WTC11 (cell line): ENCODE results near the gene LAMTOR1. TPM values are rescaled to one million over a fixed set of nuclear protein-coding genes. Genes with fewer than 3 reads are reported as not detected.

Source experiments
- ATAC-seq: fragments of 200-7000 bp; cut with Tn5 transposase; 2 replicates; pipeline ENCODE4 v1.10.0; 2021; ENCODE audit warnings: mild to moderate bottlenecking, moderate library complexity
- CTCF ChIA-PET: fragments of 300-600 bp; sonication (Branson Sonifier 250); formaldehyde crosslinking; loops from one replicate; lab custom pipeline; 2021; ENCODE audit warnings: antibody characterized with exemption; lab: Charles Lee
- POLR2A ChIA-PET: fragments of 350-600 bp; sonication (Branson Sonifier 250); formaldehyde crosslinking; loops from one replicate; lab custom pipeline; 2021; ENCODE audit warnings: antibody characterized with exemption; lab: Charles Lee
- DNase-seq: peaks from one replicate; pipeline ENCODE4 v3.0.0; 2021; ENCODE audit warnings: low spot score
- H3K27ac Mint-ChIP-seq: 2 replicates; pipeline ENCODE4 v1.8.0; 2021; ENCODE audit warnings: mixed read lengths
- H3K27me3 Mint-ChIP-seq: 2 replicates; pipeline ENCODE4 v1.8.0; 2021; ENCODE audit warnings: low read depth, mild to moderate bottlenecking, moderate library complexity, mixed read lengths
- H3K36me3 Mint-ChIP-seq: 2 replicates; pipeline ENCODE4 v1.8.0; 2021; ENCODE audit warnings: mixed read lengths
- H3K4me1 Mint-ChIP-seq: 2 replicates; pipeline ENCODE4 v1.8.0; 2022; ENCODE audit warnings: mixed read lengths
- H3K4me3 Mint-ChIP-seq: 2 replicates; pipeline ENCODE4 v1.8.0; 2021; ENCODE audit warnings: mild to moderate bottlenecking, moderate library complexity, mixed read lengths
- H3K9me3 Mint-ChIP-seq: 2 replicates; pipeline ENCODE4 v1.8.0; 2021; ENCODE audit warnings: mixed read lengths
- ATF1 ChIP-seq: sonication (generic); formaldehyde crosslinking; IDR thresholded peaks from 2 replicates; pipeline ENCODE4 v1.8.1; 2023; ENCODE audit warnings: mild to moderate bottlenecking, moderate library complexity, missing genetic modification reagents
- CREB1 ChIP-seq: sonication (generic); formaldehyde crosslinking; IDR thresholded peaks from 2 replicates; pipeline ENCODE4 v1.8.0; 2023; ENCODE audit warnings: mild to moderate bottlenecking, missing genetic modification reagents
- EMX1 ChIP-seq: fragments of 250-450 bp; sonication (Bioruptor Pico); IDR thresholded peaks from 2 replicates; pipeline ENCODE4 v1.8.0; 2021; ENCODE audit warnings: mild to moderate bottlenecking
- FOXK1 ChIP-seq: sonication (generic); formaldehyde crosslinking; IDR thresholded peaks from 2 replicates; pipeline ENCODE4 v1.8.0; 2022; ENCODE audit warnings: mild to moderate bottlenecking, moderate library complexity, missing genetic modification reagents
- GABPB1 ChIP-seq: sonication (generic); formaldehyde crosslinking; IDR thresholded peaks from 2 replicates; pipeline ENCODE4 v1.8.1; 2023; ENCODE audit warnings: mild to moderate bottlenecking, missing genetic modification reagents
- GTF2I ChIP-seq: fragments of 250-450 bp; sonication (Bioruptor Pico); conservative IDR thresholded peaks from 2 replicates; pipeline ENCODE4 v1.4.0; 2021; ENCODE audit warnings: mild to moderate bottlenecking
- HMGA2 ChIP-seq: fragments of 250-450 bp; sonication (Bioruptor Pico); IDR thresholded peaks from 2 replicates; pipeline ENCODE4 v1.4.0; 2021; ENCODE audit warnings: mild to moderate bottlenecking, moderate library complexity
- NR3C1 ChIP-seq: sonication (generic); formaldehyde crosslinking; conservative IDR thresholded peaks from 2 replicates; pipeline ENCODE4 v1.8.1; 2023; ENCODE audit warnings: low read depth, mild to moderate bottlenecking, missing genetic modification reagents
- RORB ChIP-seq: fragments of 250-450 bp; sonication (Bioruptor Pico); IDR thresholded peaks from 2 replicates; pipeline ENCODE4 v1.9.0; 2021; ENCODE audit warnings: mild to moderate bottlenecking
- SOX15 ChIP-seq: fragments of 250-450 bp; sonication (Bioruptor Pico); IDR thresholded peaks from 2 replicates; pipeline ENCODE4 v1.9.0; 2021; ENCODE audit warnings: mild to moderate bottlenecking
- ZNF121 ChIP-seq: sonication (generic); formaldehyde crosslinking; IDR thresholded peaks from 2 replicates; pipeline ENCODE4 v1.8.0; 2023; ENCODE audit warnings: missing genetic modification reagents
- ZNF219 ChIP-seq: sonication (generic); formaldehyde crosslinking; IDR thresholded peaks from 2 replicates; pipeline ENCODE4 v1.8.0; 2023; ENCODE audit warnings: missing genetic modification reagents, mild to moderate bottlenecking, borderline replicate concordance
- ZNF317 ChIP-seq: sonication (generic); formaldehyde crosslinking; IDR thresholded peaks from 2 replicates; pipeline ENCODE4 v1.8.1; 2023; ENCODE audit warnings: low read depth, mild to moderate bottlenecking, moderate library complexity, missing genetic modification reagents, borderline replicate concordance
- ZNF396 ChIP-seq: fragments of 250-450 bp; sonication (Bioruptor Pico); IDR thresholded peaks from 2 replicates; pipeline ENCODE4 v1.8.0; 2021; ENCODE audit warnings: mild to moderate bottlenecking, moderate library complexity, borderline replicate concordance
- total RNA-seq: library from RNA; stranded (reverse); gene quantifications from 3 replicates; pipeline ENCODE4 v1.2.3, GENCODE V29; 2021
- TF ChIP-seq, protein P1 (sequence below): sonication (generic); formaldehyde crosslinking; IDR thresholded peaks from 2 replicates; pipeline ENCODE4 v1.8.1; 2023; ENCODE audit warnings: mild to moderate bottlenecking, missing genetic modification reagents
- TF ChIP-seq, protein P2 (sequence below): sonication (generic); formaldehyde crosslinking; IDR thresholded peaks from 2 replicates; pipeline ENCODE4 v1.8.0; 2023; ENCODE audit warnings: mild to moderate bottlenecking, missing genetic modification reagents
- TF ChIP-seq, protein P3 (sequence below): fragments of 250-450 bp; sonication (Bioruptor Pico); IDR thresholded peaks from 2 replicates; pipeline ENCODE4 v2.1.2; 2022; ENCODE audit warnings: mild to moderate bottlenecking, moderate library complexity
- TF ChIP-seq, protein P4 (sequence below): sonication (generic); formaldehyde crosslinking; IDR thresholded peaks from 2 replicates; pipeline ENCODE4 v1.8.0; 2022; ENCODE audit warnings: mild to moderate bottlenecking, missing genetic modification reagents
- TF ChIP-seq, protein P5 (sequence below): sonication (generic); formaldehyde crosslinking; IDR thresholded peaks from 2 replicates; pipeline ENCODE4 v1.8.0; 2023; ENCODE audit warnings: missing genetic modification reagents, mild to moderate bottlenecking, borderline replicate concordance

The LAMTOR1 gene
- total RNA-seq, 1 experiment from 2014 or later = 79.4 TPM

DNA sequence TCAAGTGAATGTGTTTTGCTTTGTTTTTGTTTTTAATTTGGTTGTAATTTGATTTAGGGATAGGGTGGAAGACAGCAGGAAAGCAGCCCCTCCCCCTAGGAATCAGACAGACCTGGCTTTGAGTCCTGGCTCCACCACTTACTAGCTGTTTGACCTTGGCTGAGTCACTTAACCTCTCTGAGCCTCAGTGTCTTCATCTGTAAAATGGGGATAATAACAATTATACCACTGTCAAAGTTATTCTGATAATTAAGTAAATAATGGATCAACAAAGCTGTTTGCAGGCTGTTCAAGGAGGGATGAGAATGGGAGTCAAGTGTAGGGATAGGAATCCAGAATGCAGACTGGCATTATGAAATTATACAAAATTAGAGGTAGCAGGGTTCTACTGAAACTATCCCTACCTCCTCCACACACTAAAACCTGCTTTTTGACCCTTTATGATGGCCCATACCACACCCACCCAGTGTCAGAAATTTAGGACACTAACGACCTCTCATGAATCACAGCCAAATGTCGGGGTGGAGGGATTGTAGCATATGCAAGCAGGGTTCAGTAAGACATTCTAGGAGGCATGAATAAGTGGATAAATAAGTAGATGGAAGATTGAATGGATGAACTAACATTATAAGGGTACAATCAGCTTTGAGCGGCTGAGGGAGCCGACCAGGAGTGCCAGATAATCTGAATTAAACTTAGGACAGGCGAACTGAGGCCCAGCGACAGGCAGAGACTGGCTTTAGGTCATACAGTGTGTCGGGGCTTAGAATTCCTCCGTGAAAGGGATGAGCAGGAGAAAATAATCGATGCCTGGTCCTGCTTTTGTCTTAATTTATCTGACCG, 8.4 kb upstream of the LAMTOR1 start:
- TF ChIP-seq GTF2I (CRISPR knock-in tag) = no peak
- TF ChIP-seq, protein P1, sequence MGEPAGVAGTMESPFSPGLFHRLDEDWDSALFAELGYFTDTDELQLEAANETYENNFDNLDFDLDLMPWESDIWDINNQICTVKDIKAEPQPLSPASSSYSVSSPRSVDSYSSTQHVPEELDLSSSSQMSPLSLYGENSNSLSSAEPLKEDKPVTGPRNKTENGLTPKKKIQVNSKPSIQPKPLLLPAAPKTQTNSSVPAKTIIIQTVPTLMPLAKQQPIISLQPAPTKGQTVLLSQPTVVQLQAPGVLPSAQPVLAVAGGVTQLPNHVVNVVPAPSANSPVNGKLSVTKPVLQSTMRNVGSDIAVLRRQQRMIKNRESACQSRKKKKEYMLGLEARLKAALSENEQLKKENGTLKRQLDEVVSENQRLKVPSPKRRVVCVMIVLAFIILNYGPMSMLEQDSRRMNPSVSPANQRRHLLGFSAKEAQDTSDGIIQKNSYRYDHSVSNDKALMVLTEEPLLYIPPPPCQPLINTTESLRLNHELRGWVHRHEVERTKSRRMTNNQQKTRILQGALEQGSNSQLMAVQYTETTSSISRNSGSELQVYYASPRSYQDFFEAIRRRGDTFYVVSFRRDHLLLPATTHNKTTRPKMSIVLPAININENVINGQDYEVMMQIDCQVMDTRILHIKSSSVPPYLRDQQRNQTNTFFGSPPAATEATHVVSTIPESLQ (CRISPR knock-in tag) = no peak
- peaks cover 31% of the 10 kb centered on the region for H3K27me3 Mint-ChIP-seq
- peaks cover 16% of the 10 kb centered on the region for H3K4me1 Mint-ChIP-seq
- H3K27ac Mint-ChIP-seq = peak overlapping the region; percentile 99
- H3K4me3 Mint-ChIP-seq = peak overlapping the region; percentile 93
- no peak for DNase-seq
- peaks cover 8% of the 10 kb centered on the region for H3K9me3 Mint-ChIP-seq
- ChIA-PET POLR2A (interaction anchor here (0.6 to 1.0 kb wide), 3 partner anchors 30 to 112 kb away, joined by 3 read pairs; no protein-coding TSS in a partner anchor), CTCF (interaction anchor here (0.6 to 1.2 kb wide), 3 partner anchors 87 to 320 kb away, joined by 3 to 9 read pairs (median 4); no protein-coding TSS in a partner anchor)
- peaks cover 2% of the 10 kb centered on the region; the same call in 1 of the 2 replicates for H3K36me3 Mint-ChIP-seq
- peak; percentile 0; the same call in 1 of the 2 replicates for ATAC-seq

DNA sequence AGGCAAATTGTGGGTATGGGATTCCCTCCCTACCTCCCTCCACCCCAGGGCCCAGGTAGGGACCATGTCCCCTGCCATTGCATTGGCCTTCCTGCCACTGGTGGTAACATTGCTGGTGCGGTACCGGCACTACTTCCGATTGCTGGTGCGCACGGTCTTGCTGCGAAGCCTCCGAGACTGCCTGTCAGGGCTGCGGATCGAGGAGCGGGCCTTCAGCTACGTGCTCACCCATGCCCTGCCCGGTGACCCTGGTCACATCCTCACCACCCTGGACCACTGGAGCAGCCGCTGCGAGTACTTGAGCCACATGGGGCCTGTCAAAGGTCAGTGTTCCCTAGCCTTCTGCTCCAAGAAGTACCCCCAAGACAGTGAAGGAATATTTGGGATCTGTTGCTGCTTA, 2.8 kb upstream of the LAMTOR1 start, which contains the start of gene TOMT:
Gene TOMT (plus strand): TSS at position 37 of the 400 bp plus-strand sequence. CDS start 28 bp downstream, at position 65.
- Mint-ChIP-seq H3K27me3 (no peaks in the 10 kb centered on the region), H3K9me3 (no peaks in the 10 kb centered on the region), H3K4me3 (no peak within 1 kb of the TSS), H3K4me1 (peaks cover 27% of the 10 kb centered on the region), H3K27ac (no peak within 1 kb of the TSS), H3K36me3 (peaks cover 2% of the 10 kb centered on the region; the same call in 1 of the 2 replicates)
- DNase-seq = no peak
- TF ChIP-seq, protein P2, sequence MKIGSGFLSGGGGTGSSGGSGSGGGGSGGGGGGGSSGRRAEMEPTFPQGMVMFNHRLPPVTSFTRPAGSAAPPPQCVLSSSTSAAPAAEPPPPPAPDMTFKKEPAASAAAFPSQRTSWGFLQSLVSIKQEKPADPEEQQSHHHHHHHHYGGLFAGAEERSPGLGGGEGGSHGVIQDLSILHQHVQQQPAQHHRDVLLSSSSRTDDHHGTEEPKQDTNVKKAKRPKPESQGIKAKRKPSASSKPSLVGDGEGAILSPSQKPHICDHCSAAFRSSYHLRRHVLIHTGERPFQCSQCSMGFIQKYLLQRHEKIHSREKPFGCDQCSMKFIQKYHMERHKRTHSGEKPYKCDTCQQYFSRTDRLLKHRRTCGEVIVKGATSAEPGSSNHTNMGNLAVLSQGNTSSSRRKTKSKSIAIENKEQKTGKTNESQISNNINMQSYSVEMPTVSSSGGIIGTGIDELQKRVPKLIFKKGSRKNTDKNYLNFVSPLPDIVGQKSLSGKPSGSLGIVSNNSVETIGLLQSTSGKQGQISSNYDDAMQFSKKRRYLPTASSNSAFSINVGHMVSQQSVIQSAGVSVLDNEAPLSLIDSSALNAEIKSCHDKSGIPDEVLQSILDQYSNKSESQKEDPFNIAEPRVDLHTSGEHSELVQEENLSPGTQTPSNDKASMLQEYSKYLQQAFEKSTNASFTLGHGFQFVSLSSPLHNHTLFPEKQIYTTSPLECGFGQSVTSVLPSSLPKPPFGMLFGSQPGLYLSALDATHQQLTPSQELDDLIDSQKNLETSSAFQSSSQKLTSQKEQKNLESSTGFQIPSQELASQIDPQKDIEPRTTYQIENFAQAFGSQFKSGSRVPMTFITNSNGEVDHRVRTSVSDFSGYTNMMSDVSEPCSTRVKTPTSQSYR (CRISPR knock-in tag) = no peak
- no peak for TF ChIP-seq RORB (CRISPR knock-in tag)
- no peak for TF ChIP-seq ZNF317 (CRISPR knock-in tag)
- no peak for TF ChIP-seq ZNF396 (CRISPR knock-in tag)
- no peak for TF ChIP-seq CREB1 (CRISPR knock-in tag)
- TF ChIP-seq NR3C1 (CRISPR knock-in tag) = no peak
- no peak for TF ChIP-seq ZNF121 (CRISPR knock-in tag)
- TF ChIP-seq, protein P3, sequence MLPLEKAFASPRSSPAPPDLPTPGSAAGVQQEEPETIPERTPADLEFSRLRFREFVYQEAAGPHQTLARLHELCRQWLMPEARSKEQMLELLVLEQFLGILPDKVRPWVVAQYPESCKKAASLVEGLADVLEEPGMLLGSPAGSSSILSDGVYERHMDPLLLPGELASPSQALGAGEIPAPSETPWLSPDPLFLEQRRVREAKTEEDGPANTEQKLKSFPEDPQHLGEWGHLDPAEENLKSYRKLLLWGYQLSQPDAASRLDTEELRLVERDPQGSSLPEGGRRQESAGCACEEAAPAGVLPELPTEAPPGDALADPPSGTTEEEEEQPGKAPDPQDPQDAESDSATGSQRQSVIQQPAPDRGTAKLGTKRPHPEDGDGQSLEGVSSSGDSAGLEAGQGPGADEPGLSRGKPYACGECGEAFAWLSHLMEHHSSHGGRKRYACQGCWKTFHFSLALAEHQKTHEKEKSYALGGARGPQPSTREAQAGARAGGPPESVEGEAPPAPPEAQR = no peak
- TF ChIP-seq FOXK1 (CRISPR knock-in tag) = no peak
- no peak for TF ChIP-seq HMGA2 (CRISPR knock-in tag)
- TF ChIP-seq ZNF219 (CRISPR knock-in tag) = no peak
- no peak for TF ChIP-seq SOX15
- TF ChIP-seq GABPB1 (CRISPR knock-in tag) = no peak
- TF ChIP-seq, protein P4, sequence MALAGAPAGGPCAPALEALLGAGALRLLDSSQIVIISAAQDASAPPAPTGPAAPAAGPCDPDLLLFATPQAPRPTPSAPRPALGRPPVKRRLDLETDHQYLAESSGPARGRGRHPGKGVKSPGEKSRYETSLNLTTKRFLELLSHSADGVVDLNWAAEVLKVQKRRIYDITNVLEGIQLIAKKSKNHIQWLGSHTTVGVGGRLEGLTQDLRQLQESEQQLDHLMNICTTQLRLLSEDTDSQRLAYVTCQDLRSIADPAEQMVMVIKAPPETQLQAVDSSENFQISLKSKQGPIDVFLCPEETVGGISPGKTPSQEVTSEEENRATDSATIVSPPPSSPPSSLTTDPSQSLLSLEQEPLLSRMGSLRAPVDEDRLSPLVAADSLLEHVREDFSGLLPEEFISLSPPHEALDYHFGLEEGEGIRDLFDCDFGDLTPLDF = no peak
- TF ChIP-seq, protein P5, sequence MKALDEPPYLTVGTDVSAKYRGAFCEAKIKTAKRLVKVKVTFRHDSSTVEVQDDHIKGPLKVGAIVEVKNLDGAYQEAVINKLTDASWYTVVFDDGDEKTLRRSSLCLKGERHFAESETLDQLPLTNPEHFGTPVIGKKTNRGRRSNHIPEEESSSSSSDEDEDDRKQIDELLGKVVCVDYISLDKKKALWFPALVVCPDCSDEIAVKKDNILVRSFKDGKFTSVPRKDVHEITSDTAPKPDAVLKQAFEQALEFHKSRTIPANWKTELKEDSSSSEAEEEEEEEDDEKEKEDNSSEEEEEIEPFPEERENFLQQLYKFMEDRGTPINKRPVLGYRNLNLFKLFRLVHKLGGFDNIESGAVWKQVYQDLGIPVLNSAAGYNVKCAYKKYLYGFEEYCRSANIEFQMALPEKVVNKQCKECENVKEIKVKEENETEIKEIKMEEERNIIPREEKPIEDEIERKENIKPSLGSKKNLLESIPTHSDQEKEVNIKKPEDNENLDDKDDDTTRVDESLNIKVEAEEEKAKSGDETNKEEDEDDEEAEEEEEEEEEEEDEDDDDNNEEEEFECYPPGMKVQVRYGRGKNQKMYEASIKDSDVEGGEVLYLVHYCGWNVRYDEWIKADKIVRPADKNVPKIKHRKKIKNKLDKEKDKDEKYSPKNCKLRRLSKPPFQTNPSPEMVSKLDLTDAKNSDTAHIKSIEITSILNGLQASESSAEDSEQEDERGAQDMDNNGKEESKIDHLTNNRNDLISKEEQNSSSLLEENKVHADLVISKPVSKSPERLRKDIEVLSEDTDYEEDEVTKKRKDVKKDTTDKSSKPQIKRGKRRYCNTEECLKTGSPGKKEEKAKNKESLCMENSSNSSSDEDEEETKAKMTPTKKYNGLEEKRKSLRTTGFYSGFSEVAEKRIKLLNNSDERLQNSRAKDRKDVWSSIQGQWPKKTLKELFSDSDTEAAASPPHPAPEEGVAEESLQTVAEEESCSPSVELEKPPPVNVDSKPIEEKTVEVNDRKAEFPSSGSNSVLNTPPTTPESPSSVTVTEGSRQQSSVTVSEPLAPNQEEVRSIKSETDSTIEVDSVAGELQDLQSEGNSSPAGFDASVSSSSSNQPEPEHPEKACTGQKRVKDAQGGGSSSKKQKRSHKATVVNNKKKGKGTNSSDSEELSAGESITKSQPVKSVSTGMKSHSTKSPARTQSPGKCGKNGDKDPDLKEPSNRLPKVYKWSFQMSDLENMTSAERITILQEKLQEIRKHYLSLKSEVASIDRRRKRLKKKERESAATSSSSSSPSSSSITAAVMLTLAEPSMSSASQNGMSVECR (CRISPR knock-in tag) = no peak
- TF ChIP-seq EMX1 (CRISPR knock-in tag) = no peak
- no peak for TF ChIP-seq ATF1 (CRISPR knock-in tag)
- CTCF ChIA-PET = no interaction called here
- no peak for ATAC-seq
- POLR2A ChIA-PET = no interaction called here
